H54 (cell line): ENCODE data around the gene TMED4.

Experiments
- DNase-seq: peaks from one replicate; pipeline ENCODE4 v3.0.0; 2011; ENCODE audit warnings: low spot score, mixed read lengths; ENCODE audit not compliant: insufficient read length
- FAIRE-seq: peaks from 3 replicates; lab custom pipeline; 2011; peaks lifted over from hg19 to GRCh38; lab: Jason Lieb, UNC
- POLR2A ChIP-seq: IDR thresholded peaks from 2 replicates; pipeline ENCODE4 v1.6.1; 2011; ENCODE audit warnings: low read depth, mild to moderate bottlenecking, low read length

Gene TMED4

GRCh38 chr7:44549457-44549856, 32.6 kb downstream of the TMED4 start:
- DNase-seq = no peak
- TF ChIP-seq POLR2A = no peak
- FAIRE-seq = no peak

DNA sequence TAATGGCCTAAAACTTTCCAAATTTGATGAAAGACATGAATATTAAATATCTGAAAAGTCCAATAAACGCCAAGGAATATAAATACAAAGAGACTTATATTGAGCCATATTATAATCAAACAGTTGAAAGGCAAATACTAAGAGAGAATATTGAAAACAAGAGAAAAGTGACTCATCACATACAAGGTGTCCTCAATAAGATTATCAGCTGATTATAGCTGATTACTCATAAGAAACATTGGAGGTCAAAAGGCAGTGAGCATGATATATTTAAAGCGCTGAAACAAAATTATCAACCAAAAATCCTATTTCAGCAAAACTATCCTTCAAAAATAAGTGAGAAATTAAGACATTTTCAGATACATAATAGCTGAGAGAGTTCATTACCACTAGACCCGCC, 33.1 kb downstream of the TMED4 start:
- TF ChIP-seq POLR2A = no peak
- no peak for DNase-seq
- FAIRE-seq = no peak

DNA sequence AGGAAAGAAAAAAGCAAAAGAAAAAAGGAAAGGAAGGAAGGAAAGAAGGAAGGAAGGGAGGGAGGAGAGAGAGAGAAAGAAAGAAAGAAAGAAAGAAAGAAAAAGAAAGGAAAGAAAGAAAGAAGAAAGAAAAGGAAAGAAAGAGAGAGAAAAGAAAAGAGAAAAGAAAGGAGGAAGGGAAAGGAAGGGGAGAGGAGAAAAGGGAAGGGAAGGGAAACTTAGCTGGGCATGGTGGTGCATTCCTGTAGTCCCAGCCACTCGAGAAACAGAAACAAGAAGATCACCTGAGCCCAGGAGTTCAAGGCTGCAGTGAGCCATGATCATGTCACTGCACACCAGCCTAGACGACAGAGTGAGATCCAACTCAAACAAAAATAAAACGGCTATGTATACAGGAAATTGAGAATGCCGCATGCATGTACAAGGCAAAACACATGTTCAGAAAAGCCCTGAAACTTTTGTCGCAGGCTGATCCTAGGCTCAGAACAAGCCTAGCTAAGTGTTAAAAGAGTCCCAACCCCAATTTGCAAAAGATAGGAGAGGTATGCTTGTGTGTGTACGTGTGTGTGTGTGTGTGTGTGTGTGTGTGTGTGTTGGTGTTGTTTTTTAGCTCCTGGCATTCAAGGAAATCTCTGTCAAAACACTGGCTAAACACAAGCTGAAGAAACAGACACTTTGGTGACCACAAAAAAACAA, 34.3 kb downstream of the TMED4 start:
- TF ChIP-seq POLR2A = no peak
- no peak for FAIRE-seq
- no peak for DNase-seq

- FAIRE-seq = no peak
- DNase-seq = no peak
- TF ChIP-seq POLR2A = no peak
These were observed 40.0 kb downstream of the TMED4 start for GRCh38 chr7:44541876-44542610.

- TF ChIP-seq POLR2A = no peak
- no peak for DNase-seq
- FAIRE-seq = no peak
These were observed 40.8 kb downstream of the TMED4 start, which contains the start of gene NPC1L1 for GRCh38 chr7:44541028-44541869. Gene NPC1L1 (minus strand): TSS chr7:44541330. CDS start chr7:44541259, 71 bp downstream.

DNA sequence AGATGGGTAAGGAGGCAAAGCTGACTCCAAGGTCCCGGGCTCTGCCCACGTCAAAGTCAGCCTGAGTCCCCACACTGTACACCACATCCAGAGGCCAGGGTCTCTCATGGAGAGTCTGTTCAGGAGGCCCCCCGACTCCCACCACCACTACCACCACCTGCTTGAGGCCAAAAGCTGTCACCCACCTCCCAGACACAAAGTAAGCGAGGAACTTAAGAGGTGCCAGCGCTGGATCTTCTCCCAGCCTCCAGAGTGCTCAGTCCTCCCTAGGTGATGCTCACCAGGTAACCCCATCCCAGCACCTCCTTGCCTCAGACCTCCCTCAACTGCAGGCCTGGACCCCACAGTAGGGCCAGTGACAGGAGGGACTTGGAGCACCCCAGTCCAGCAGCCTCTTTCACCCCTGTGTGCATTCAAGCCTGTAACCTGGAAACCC, 41.4 kb downstream of the TMED4 start:
- TF ChIP-seq POLR2A = no peak
- FAIRE-seq (no peak), DNase-seq (no peak)

DNA sequence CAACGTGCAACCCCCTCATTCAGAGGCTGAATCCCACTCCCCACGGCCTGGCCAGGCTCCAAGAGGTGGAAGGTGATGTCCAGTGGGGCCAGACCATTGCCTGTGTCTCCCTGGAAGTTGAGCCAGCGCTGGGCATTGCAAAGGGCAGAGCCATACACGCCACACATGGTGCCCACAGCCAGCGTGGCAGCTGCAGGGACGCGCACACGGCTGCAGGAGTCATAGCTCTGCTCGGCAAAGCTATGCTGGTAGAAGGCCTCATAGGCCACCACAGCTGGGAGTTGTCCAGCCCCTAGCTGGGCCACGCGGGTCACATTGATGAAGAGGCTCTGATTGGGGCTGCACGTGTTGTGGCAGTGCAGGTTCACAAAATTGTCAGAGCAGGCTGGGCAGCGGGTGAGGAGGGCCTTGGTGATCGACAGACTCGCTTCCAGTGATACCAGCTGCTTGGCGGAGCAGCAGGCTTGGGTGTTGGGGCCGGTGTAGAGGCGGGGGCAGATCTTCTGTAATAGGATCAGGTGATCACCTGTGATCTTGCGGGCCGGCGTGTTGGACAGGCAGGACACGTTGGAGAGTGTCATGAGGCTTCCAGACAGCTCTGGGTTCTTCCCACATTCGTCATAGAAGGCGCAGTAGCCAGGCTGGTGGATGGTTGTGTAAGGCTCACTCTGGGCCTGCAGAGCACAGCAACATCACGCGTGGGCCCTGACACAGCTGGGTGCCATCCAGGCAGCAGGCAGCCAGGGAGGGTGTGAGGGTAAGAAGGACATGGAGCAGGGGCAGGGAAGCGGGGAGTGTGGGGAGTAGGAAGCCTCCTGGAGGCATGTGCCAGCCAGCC, 42.1 kb downstream of the TMED4 start:
- TF ChIP-seq POLR2A = no peak
- DNase-seq = no peak
- FAIRE-seq = no peak

DNA sequence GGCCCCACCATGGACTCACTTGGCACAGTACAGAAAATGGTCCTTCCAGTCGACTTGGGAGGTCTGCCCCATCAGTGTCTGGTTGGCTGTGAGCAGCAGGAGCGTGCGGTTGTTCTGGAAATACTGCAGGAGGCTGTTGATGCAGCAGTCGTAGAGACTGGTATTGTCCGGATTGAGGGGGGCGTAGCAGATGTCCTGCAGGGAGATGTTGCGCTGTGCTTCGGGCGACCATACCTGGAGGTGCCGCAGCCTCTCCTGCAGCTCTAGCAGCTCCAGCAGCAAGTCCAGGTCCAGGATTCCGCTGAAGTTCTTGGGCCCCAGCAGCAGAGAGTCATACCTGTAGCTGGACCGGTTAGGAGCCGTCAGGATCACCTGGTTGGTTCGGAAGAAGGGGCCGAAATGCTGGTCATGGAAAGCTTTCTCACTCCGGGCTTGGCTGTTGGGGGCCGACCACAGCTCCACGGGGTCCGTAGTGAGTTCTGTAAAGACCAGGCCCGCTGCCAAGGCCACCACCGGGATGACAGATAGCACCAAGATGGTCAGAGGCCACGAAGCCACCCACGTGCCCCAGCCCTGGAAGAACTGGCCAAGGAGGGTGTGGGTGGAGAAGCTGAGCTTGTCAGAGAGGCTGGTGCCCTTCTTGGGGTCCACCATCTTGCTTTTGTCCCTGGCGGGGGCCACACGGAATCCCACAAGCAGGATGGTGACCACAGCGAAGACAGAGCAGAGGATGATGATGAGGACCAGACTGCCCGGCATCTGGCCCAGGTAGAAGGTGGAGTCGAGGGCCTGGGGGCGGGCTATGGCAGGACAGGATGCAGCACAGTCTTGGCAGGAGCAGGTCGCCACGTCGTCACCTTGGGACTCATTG, 43.0 kb downstream of the TMED4 start:
- no peak for FAIRE-seq
- DNase-seq = no peak
- TF ChIP-seq POLR2A = no peak

DNA sequence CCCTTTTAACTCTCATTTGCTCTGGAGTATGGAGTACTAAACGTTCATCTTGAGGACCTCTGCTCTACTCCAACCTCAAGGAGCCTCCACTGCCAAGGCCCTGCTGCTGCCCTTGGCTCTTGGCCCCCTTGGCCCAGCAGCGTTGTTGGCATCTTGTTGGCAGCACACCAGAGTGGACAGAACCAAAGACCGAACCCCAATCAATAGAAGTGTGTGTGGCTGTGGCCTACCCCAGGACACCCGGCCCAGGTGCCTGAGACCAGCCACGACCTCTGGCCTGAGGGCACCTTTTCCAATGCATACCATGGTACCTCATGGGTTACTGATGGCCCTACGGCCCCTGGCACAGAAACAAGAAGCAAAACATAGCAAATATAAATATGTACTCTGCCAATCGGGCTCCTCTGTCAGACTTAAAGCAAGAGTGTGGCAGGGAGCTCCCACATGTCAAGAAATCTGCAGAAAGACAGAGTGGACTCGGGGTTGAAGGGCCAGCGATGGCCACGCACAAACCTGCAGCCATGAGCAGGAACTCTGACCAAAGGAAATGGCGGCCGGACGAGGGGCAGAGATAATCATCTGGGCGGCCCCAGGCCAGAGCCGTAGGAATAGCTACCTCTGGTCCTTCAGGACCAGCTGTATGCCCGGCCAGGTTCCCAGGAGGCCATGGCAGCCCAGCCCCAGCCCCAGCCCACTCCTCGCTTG, 43.8 kb downstream of the TMED4 start:
- DNase-seq (no peak), FAIRE-seq (no peak)
- TF ChIP-seq POLR2A = no peak

DNA sequence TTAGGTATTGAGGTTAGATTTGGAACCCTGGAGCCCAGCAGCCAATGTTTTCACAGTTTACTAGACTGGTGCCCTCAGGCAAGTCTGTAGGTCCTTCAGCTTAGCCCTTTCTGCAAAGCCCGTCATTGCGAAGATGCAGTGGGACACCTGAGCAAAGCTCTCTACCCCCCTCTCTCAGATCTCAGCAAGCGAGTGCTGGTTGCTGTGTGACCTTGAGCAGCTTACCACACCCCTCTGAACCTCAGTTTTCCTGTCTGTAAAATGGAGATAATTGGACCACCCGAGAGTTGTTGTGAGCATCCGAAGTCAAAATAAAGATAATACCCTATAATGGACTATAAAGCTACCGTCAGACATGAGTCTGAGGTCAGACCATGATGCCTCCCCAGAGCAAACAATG, 44.6 kb downstream of the TMED4 start:
- no peak for TF ChIP-seq POLR2A
- no peak for DNase-seq
- FAIRE-seq = no peak

DNA sequence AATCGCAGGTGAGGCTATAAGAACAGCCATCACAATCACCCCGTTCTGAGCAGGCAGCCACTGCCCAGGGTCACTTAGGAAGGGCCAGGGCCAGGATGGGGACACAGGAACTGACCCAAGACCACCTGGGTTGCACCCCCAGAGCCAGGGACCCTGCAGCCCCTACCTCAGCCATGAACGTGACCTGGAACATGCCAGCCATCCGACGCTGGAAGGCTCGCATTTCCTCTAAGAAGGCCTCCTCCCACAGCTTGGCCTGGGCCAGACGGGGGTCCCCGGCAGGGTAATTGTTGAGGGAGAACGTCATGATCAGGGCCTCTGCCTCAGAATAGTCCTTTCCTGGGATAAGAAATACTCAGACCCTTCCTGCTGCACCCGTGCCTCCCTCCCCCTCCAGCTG, 45.9 kb downstream of the TMED4 start:
- FAIRE-seq (no peak), DNase-seq (no peak)
- TF ChIP-seq POLR2A = no peak
